ENCODE results near the gene VPS4A. TPM values are rescaled to one million over a fixed set of nuclear protein-coding genes. Genes with fewer than 3 reads are reported as not detected.
"Not testable (repeated sequence)": the region's sequence is repeated elsewhere in the genome, so short reads cannot be mapped to it uniquely, and the experiment has no call there.

Gene VPS4A
- total and polyA plus RNA-seq, 5 donors from 2014 or later = 26.8 to 48.0 (median 35.1) TPM

- no peak overlapping the region for H3K27ac ChIP-seq (ENCODE audit: insufficient read depth, low read length, poor library complexity, severe bottlenecking)
- Mint-ChIP-seq H3K27ac (peak overlapping the region in 1 of 3 donors; percentile 38), H3K4me3 (no peak overlapping the region), H3K36me3 (peaks cover 7% of the 10 kb centered on the region), H3K9me3 (no peaks in the 10 kb centered on the region), H3K4me1 (peaks cover 0 to 2% (median 0%) of the 10 kb centered on the region in 4 donors), H3K27me3 (no peaks in the 10 kb centered on the region)
- no peaks in the 10 kb centered on the region for H3K36me3 ChIP-seq (ENCODE audit: control insufficient read depth, insufficient read depth, low read length)
- no peak for DNase-seq
- H3K4me3 ChIP-seq (ENCODE audit: low read depth, low read length) = no peak overlapping the region
- no peaks in the 10 kb centered on the region for H3K4me1 ChIP-seq (ENCODE audit: control insufficient read depth, insufficient read depth, low read length, poor library complexity, severe bottlenecking)
- ATAC-seq (ENCODE audit: low read depth in 2 of 2) = no peak
- no peaks in the 10 kb centered on the region for H3K27me3 ChIP-seq (ENCODE audit: control insufficient read depth, insufficient read depth, low read length)
- H3K9me3 ChIP-seq (ENCODE audit: control insufficient read depth in 2 of 2, low read length in 2 of 2) = no peaks in the 10 kb centered on the region
Measured at GRCh38 chr16:69294051-69294450, 17.1 kb upstream of the VPS4A start.

GRCh38 chr16:69296771-69297170, 14.4 kb upstream of the VPS4A start:
- not testable (repeated sequence) for H3K27me3 ChIP-seq (ENCODE audit: control insufficient read depth, insufficient read depth, low read length); H3K27me3 Mint-ChIP-seq; ATAC-seq (ENCODE audit: low read depth in 2 of 2); H3K4me3 ChIP-seq (ENCODE audit: low read depth, low read length); H3K27ac ChIP-seq (ENCODE audit: insufficient read depth, low read length, poor library complexity, severe bottlenecking); H3K27ac Mint-ChIP-seq; H3K9me3 Mint-ChIP-seq; H3K9me3 ChIP-seq (ENCODE audit: control insufficient read depth in 2 of 2, low read length in 2 of 2); H3K4me3 Mint-ChIP-seq; H3K4me1 Mint-ChIP-seq; DNase-seq; H3K4me1 ChIP-seq (ENCODE audit: control insufficient read depth, insufficient read depth, low read length, poor library complexity, severe bottlenecking)
- peaks cover 15% of the 10 kb centered on the region for H3K36me3 ChIP-seq (ENCODE audit: control insufficient read depth, insufficient read depth, low read length)
- peaks cover 11% of the 10 kb centered on the region for H3K36me3 Mint-ChIP-seq

- no peak overlapping the region for H3K4me3 ChIP-seq (ENCODE audit: low read depth, low read length)
- peaks cover 16% of the 10 kb centered on the region for H3K36me3 ChIP-seq (ENCODE audit: control insufficient read depth, insufficient read depth, low read length)
- ATAC-seq (ENCODE audit: low read depth in 2 of 2) (no peak), DNase-seq (no peak)
- H3K9me3 ChIP-seq (ENCODE audit: control insufficient read depth in 2 of 2, low read length in 2 of 2) = no peaks in the 10 kb centered on the region
- Mint-ChIP-seq H3K36me3 (peaks cover 11% of the 10 kb centered on the region), H3K27ac (peak overlapping the region in 1 of 3 donors; percentile 81), H3K9me3 (no peaks in the 10 kb centered on the region), H3K4me1 (peaks cover 0 to 2% (median 0%) of the 10 kb centered on the region in 4 donors), H3K4me3 (no peak overlapping the region), H3K27me3 (no peaks in the 10 kb centered on the region)
- H3K27me3 ChIP-seq (ENCODE audit: control insufficient read depth, insufficient read depth, low read length) = no peaks in the 10 kb centered on the region
- H3K27ac ChIP-seq (ENCODE audit: insufficient read depth, low read length, poor library complexity, severe bottlenecking) = no peak overlapping the region
- H3K4me1 ChIP-seq (ENCODE audit: control insufficient read depth, insufficient read depth, low read length, poor library complexity, severe bottlenecking) = no peaks in the 10 kb centered on the region
Measured at GRCh38 chr16:69298261-69298660, 12.9 kb upstream of the VPS4A start.

- H3K9me3 ChIP-seq (ENCODE audit: control insufficient read depth in 2 of 2, low read length in 2 of 2) = no peaks in the 10 kb centered on the region
- no peak overlapping the region for H3K27ac ChIP-seq (ENCODE audit: insufficient read depth, low read length, poor library complexity, severe bottlenecking)
- no peaks in the 10 kb centered on the region for H3K4me1 ChIP-seq (ENCODE audit: control insufficient read depth, insufficient read depth, low read length, poor library complexity, severe bottlenecking)
- peaks cover 16% of the 10 kb centered on the region for H3K36me3 ChIP-seq (ENCODE audit: control insufficient read depth, insufficient read depth, low read length)
- H3K36me3 Mint-ChIP-seq = peaks cover 19% of the 10 kb centered on the region
- ATAC-seq (ENCODE audit: low read depth in 2 of 2) = no peak
- peak overlapping the region in 1 of 3 donors; percentile 14 for H3K27ac Mint-ChIP-seq
- H3K27me3 Mint-ChIP-seq = no peaks in the 10 kb centered on the region
- H3K4me3 Mint-ChIP-seq = no peak overlapping the region
- peaks cover 0 to 4% (median under 1%) of the 10 kb centered on the region in 4 donors for H3K4me1 Mint-ChIP-seq
- DNase-seq = no peak
- H3K27me3 ChIP-seq (ENCODE audit: control insufficient read depth, insufficient read depth, low read length) = no peaks in the 10 kb centered on the region
- no peak overlapping the region for H3K4me3 ChIP-seq (ENCODE audit: low read depth, low read length)
- no peaks in the 10 kb centered on the region for H3K9me3 Mint-ChIP-seq
Measured at GRCh38 chr16:69301187-69301586, 10.0 kb upstream of the VPS4A start.

GRCh38 chr16:69301861-69302260, 9.3 kb upstream of the VPS4A start:
- Mint-ChIP-seq H3K9me3 (no peaks in the 10 kb centered on the region), H3K27me3 (no peaks in the 10 kb centered on the region), H3K4me3 (no peak overlapping the region), H3K4me1 (peaks cover 0 to 4% (median 0%) of the 10 kb centered on the region in 4 donors), H3K36me3 (peaks cover 18% of the 10 kb centered on the region), H3K27ac (no peak overlapping the region)
- DNase-seq (no peak), ATAC-seq (ENCODE audit: low read depth in 2 of 2) (no peak)
- Histone ChIP-seq H3K4me1 (ENCODE audit: control insufficient read depth, insufficient read depth, low read length, poor library complexity, severe bottlenecking) (no peaks in the 10 kb centered on the region), H3K4me3 (ENCODE audit: low read depth, low read length) (no peak overlapping the region), H3K36me3 (ENCODE audit: control insufficient read depth, insufficient read depth, low read length) (peaks cover 16% of the 10 kb centered on the region), H3K27ac (ENCODE audit: insufficient read depth, low read length, poor library complexity, severe bottlenecking) (no peak overlapping the region), H3K27me3 (ENCODE audit: control insufficient read depth, insufficient read depth, low read length) (no peaks in the 10 kb centered on the region), H3K9me3 (ENCODE audit: control insufficient read depth in 2 of 2, low read length in 2 of 2) (no peaks in the 10 kb centered on the region)

GRCh38 chr16:69302301-69302700, 8.8 kb upstream of the VPS4A start:
- Histone ChIP-seq H3K4me3 (ENCODE audit: low read depth, low read length) (no peak overlapping the region), H3K4me1 (ENCODE audit: control insufficient read depth, insufficient read depth, low read length, poor library complexity, severe bottlenecking) (no peaks in the 10 kb centered on the region), H3K27ac (ENCODE audit: insufficient read depth, low read length, poor library complexity, severe bottlenecking) (no peak overlapping the region), H3K27me3 (ENCODE audit: control insufficient read depth, insufficient read depth, low read length) (no peaks in the 10 kb centered on the region), H3K36me3 (ENCODE audit: control insufficient read depth, insufficient read depth, low read length) (peaks cover 16% of the 10 kb centered on the region), H3K9me3 (ENCODE audit: control insufficient read depth in 2 of 2, low read length in 2 of 2) (no peaks in the 10 kb centered on the region)
- Mint-ChIP-seq H3K27ac (no peak overlapping the region), H3K9me3 (no peaks in the 10 kb centered on the region), H3K27me3 (no peaks in the 10 kb centered on the region), H3K4me1 (peaks cover 0 to 5% (median 0%) of the 10 kb centered on the region in 4 donors), H3K4me3 (no peak overlapping the region), H3K36me3 (peaks cover 18% of the 10 kb centered on the region)
- ATAC-seq (ENCODE audit: low read depth in 2 of 2) (no peak), DNase-seq (no peak)

GRCh38 chr16:69306031-69306430, 5.1 kb upstream of the VPS4A start:
- no peaks in the 10 kb centered on the region for H3K27me3 ChIP-seq (ENCODE audit: control insufficient read depth, insufficient read depth, low read length)
- peaks cover 6% of the 10 kb centered on the region for H3K4me1 ChIP-seq (ENCODE audit: control insufficient read depth, insufficient read depth, low read length, poor library complexity, severe bottlenecking)
- no peak overlapping the region for H3K27ac ChIP-seq (ENCODE audit: insufficient read depth, low read length, poor library complexity, severe bottlenecking)
- no peak overlapping the region for H3K4me3 ChIP-seq (ENCODE audit: low read depth, low read length)
- peak overlapping the region in 1 of 3 donors; percentile 5 for H3K27ac Mint-ChIP-seq
- ATAC-seq (ENCODE audit: low read depth in 2 of 2) (no peak), DNase-seq (no peak)
- H3K27me3 Mint-ChIP-seq = no peaks in the 10 kb centered on the region
- H3K36me3 Mint-ChIP-seq = peaks cover 14% of the 10 kb centered on the region
- peaks cover 5% of the 10 kb centered on the region for H3K36me3 ChIP-seq (ENCODE audit: control insufficient read depth, insufficient read depth, low read length)
- no peaks in the 10 kb centered on the region for H3K9me3 Mint-ChIP-seq
- no peak overlapping the region for H3K4me3 Mint-ChIP-seq
- no peaks in the 10 kb centered on the region for H3K9me3 ChIP-seq (ENCODE audit: control insufficient read depth in 2 of 2, low read length in 2 of 2)
- peaks cover 3 to 10% (median 6%) of the 10 kb centered on the region in 4 donors for H3K4me1 Mint-ChIP-seq

- H3K4me1 Mint-ChIP-seq = peaks cover 6 to 13% (median 8%) of the 10 kb centered on the region in 4 donors
- no peak overlapping the region for H3K27ac ChIP-seq (ENCODE audit: insufficient read depth, low read length, poor library complexity, severe bottlenecking)
- H3K36me3 Mint-ChIP-seq = peaks cover 10% of the 10 kb centered on the region
Measured at GRCh38 chr16:69307091-69307490, 4.1 kb upstream of the VPS4A start.

More at GRCh38 chr16:69307091-69307490, 4.1 kb upstream of the VPS4A start:
- no peak for ATAC-seq (ENCODE audit: low read depth in 2 of 2)
- Mint-ChIP-seq H3K9me3 (peaks cover 0 to 2% (median 0%) of the 10 kb centered on the region in 7 donors), H3K27ac (no peak overlapping the region), H3K27me3 (no peaks in the 10 kb centered on the region), H3K4me3 (peak overlapping the region in 2 of 4 donors; percentile 4 to 17)
- H3K27me3 ChIP-seq (ENCODE audit: control insufficient read depth, insufficient read depth, low read length) = no peaks in the 10 kb centered on the region
- no peak overlapping the region for H3K4me3 ChIP-seq (ENCODE audit: low read depth, low read length)
- no peaks in the 10 kb centered on the region for H3K9me3 ChIP-seq (ENCODE audit: control insufficient read depth in 2 of 2, low read length in 2 of 2)
- H3K4me1 ChIP-seq (ENCODE audit: control insufficient read depth, insufficient read depth, low read length, poor library complexity, severe bottlenecking) = peaks cover 11% of the 10 kb centered on the region
- DNase-seq = no peak
- H3K36me3 ChIP-seq (ENCODE audit: control insufficient read depth, insufficient read depth, low read length) = no peaks in the 10 kb centered on the region
